CD14-positive monocyte (primary cell): ENCODE measurements around the gene BCL3. TPM values are rescaled to one million over a fixed set of nuclear protein-coding genes. Genes with fewer than 3 reads are reported as not detected.

ENCODE experiments used
- DNase-seq, 3 donors: peaks; one replicate each; pipeline ENCODE4 v3.0.0-alpha.2; 2011 to 2022
- H2AFZ ChIP-seq: 2 replicates; pipeline ENCODE4 v1.6.0; 2012; ENCODE audit warnings: mild to moderate bottlenecking, low read depth, low read length, inconsistent platforms; ENCODE audit not compliant: insufficient read depth, poor library complexity, severe bottlenecking
- H3K27ac ChIP-seq, 2 donors: 1 replicate in 1 of 2; 2 replicates in 1 of 2; pipeline ENCODE4 v1.5.1; 2012 to 2013; ENCODE audit warnings: low read length in 2 of 2, control low read depth in 1 of 2, inconsistent platforms in 1 of 2, low read depth in 1 of 2, mild to moderate bottlenecking in 1 of 2
- H3K27me3 ChIP-seq, 2 donors: one replicate each; pipeline versions ENCODE4 v1.6.0 to v1.6.1; 2011 to 2013; ENCODE audit warnings: low read length in 2 of 2; ENCODE audit not compliant: control insufficient read depth in 2 of 2, insufficient read depth in 2 of 2
- H3K36me3 ChIP-seq, 2 donors: replicated peaks in 1 of 2; 1 replicate in 1 of 2; 2 replicates in 1 of 2; pipeline versions ENCODE4 v1.5.1 to v1.6.1; 2012 to 2013; ENCODE audit warnings: low read length in 2 of 2, control low read depth in 1 of 2, inconsistent platforms in 1 of 2, mild to moderate bottlenecking in 1 of 2; ENCODE audit not compliant: insufficient read depth in 2 of 2, control insufficient read depth in 1 of 2
- H3K4me1 ChIP-seq, 2 donors: 1 replicate in 1 of 2; 2 replicates in 1 of 2; pipeline versions ENCODE4 v1.5.1 to v1.6.1; 2012 to 2013; ENCODE audit warnings: low read length in 2 of 2, control low read depth in 1 of 2, inconsistent platforms in 1 of 2, mild to moderate bottlenecking in 1 of 2, moderate library complexity in 1 of 2; ENCODE audit not compliant: insufficient read depth in 2 of 2, control insufficient read depth in 1 of 2
- H3K4me2 ChIP-seq: replicated peaks from 2 replicates; pipeline ENCODE3; 2012; ENCODE audit warnings: low read length, moderate library complexity, mild to moderate bottlenecking; ENCODE audit not compliant: poor library complexity, severe bottlenecking; ENCODE audit errors: extremely low read depth
- H3K4me3 ChIP-seq, 3 experiments: fragments of 200-600 bp in 1 of 3; sonication (generic) in 1 of 3; replicated peaks in 1 of 3; 1 replicate in 2 of 3; 2 replicates in 1 of 3; pipeline ENCODE4 v1.5.1; 2011 to 2013; ENCODE audit warnings: low read length in 3 of 3, mild to moderate bottlenecking in 3 of 3, control low read depth in 2 of 3, low read depth in 2 of 3, inconsistent platforms in 1 of 3, moderate library complexity in 1 of 3
- H3K79me2 ChIP-seq: 2 replicates; pipeline ENCODE4 v1.6.0; 2012; ENCODE audit warnings: mild to moderate bottlenecking, control low read depth, inconsistent platforms, low read length, moderate library complexity; ENCODE audit not compliant: insufficient read depth
- H3K9ac ChIP-seq: 2 replicates; pipeline ENCODE4 v1.6.0; 2017; ENCODE audit warnings: low read length, mild to moderate bottlenecking; ENCODE audit not compliant: insufficient read depth, poor library complexity, severe bottlenecking
- H3K9me3 ChIP-seq, 2 donors: replicated peaks in 1 of 2; 1 replicate in 1 of 2; 2 replicates in 1 of 2; pipeline versions ENCODE4 v1.5.1 to v1.6.1; 2012 to 2013; ENCODE audit warnings: low read length in 2 of 2, control low read depth in 1 of 2; ENCODE audit not compliant: control insufficient read depth in 1 of 2, insufficient read depth in 1 of 2
- H4K20me1 ChIP-seq: 2 replicates; pipeline ENCODE4 v1.6.0; 2012; ENCODE audit warnings: mild to moderate bottlenecking, low read length, control low read depth, moderate library complexity; ENCODE audit not compliant: insufficient read depth
- H3K27ac Mint-ChIP-seq, 7 donors: one replicate each; pipeline ENCODE4 v1.8.0; 2020; ENCODE audit warnings: mild to moderate bottlenecking in 7 of 7, mixed read lengths in 7 of 7, moderate library complexity in 6 of 7, inconsistent platforms in 2 of 7
- H3K27me3 Mint-ChIP-seq, 3 donors: one replicate each; pipeline ENCODE4 v1.8.0; 2021 to 2022; ENCODE audit warnings: low read depth in 3 of 3, mild to moderate bottlenecking in 3 of 3, mixed read lengths in 3 of 3, moderate library complexity in 3 of 3, inconsistent platforms in 1 of 3
- H3K36me3 Mint-ChIP-seq, 2 donors: one replicate each; pipeline ENCODE4 v1.8.0; 2020; ENCODE audit warnings: mixed read lengths in 2 of 2, inconsistent platforms in 1 of 2, mild to moderate bottlenecking in 1 of 2
- H3K4me1 Mint-ChIP-seq: one replicate; pipeline ENCODE4 v1.8.0; 2020; ENCODE audit warnings: mild to moderate bottlenecking, mixed read lengths
- H3K4me3 Mint-ChIP-seq, 2 donors: one replicate each; pipeline ENCODE4 v1.8.0; 2020; ENCODE audit warnings: mild to moderate bottlenecking in 2 of 2, mixed read lengths in 2 of 2, moderate library complexity in 1 of 2
- H3K9me3 Mint-ChIP-seq, 7 donors: one replicate each; pipeline ENCODE4 v1.8.0; 2020 to 2022; ENCODE audit warnings: mixed read lengths in 7 of 7, mild to moderate bottlenecking in 6 of 7, moderate library complexity in 6 of 7, inconsistent platforms in 2 of 7
- WGBS: methylation state at CpG from one replicate; pipeline ENCODE4 v1.1.5; 2013; ENCODE audit warnings: missing lambda C conversion rate; ENCODE audit not compliant: insufficient coverage; 5-methylcytosine and 5-hydroxymethylcytosine counted together
- intact Hi-C, 2 donors: fragments of 100-400 bp; cut with micrococcal nuclease; formaldehyde crosslinking; loops; one replicate each; pipeline versions ENCODE4 v1.15.0 to v1.15.1; 2023
- polyA plus RNA-seq, 3 donors: library from polyadenylated mRNA; depleted of rRNA in 1 of 3; unstranded in 2 of 3; stranded (reverse) in 1 of 3; fragments of 300-500 nt in 2 of 3; fragments of >200 nt in 1 of 3; fragmentation: Illumina TruSeq in 2 of 3; gene quantifications; 1 replicate in 2 of 3; 2 replicates in 1 of 3; pipeline ENCODE4 v1.2.3, GENCODE V29; 2012 to 2021
- TF ChIP-seq, protein P1 (sequence below): fragments of 200-600 bp; IDR thresholded peaks from one replicate; pipeline ENCODE4 v1.8.0; 2022; ENCODE audit warnings: antibody characterized with exemption, mild to moderate bottlenecking

The BCL3 gene
- polyA plus RNA-seq, 3 donors = 18.7 to 160 (median 23.1) TPM

DNA sequence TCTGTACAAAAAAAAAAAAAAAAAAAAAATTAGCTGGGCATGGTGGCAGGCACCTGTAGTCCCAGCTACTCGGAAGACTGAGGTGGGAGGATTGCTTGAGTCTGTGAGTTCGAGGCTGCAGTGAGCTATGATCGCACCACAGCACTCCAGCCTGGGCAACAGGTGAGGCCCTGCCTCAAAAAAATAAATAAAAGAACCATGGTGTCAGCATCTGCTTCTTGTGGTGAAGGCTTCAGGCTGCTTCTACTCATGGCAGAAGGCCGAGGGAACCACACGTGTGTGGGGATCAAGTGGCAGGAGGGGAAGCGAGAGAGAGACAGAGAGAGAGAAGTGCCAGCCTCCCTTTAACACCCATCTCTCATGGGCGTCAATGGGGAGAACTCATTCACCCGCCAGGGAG is 13.5 kb downstream of the BCL3 start:
- Mint-ChIP-seq H3K27me3 (peaks cover 0 to 2% (median 1%) of the 10 kb centered on the region in 3 donors), H3K4me3 (no peak overlapping the region), H3K36me3 (peaks cover 38 to 62% of the 10 kb centered on the region in 2 donors), H3K27ac (peak overlapping the region in 6 of 7 donors; percentile 41 to 89 (median 79)), H3K4me1 (peaks cover 56% of the 10 kb centered on the region), H3K9me3 (peaks cover 0 to 10% (median 3%) of the 10 kb centered on the region in 7 donors)
- peaks cover 32 to 37% of the 10 kb centered on the region in 2 donors for H3K4me1 ChIP-seq
- no peak overlapping the region for H3K4me3 ChIP-seq
- no peaks in the 10 kb centered on the region for H3K27me3 ChIP-seq
- H3K36me3 ChIP-seq = peaks cover 31 to 37% of the 10 kb centered on the region in 2 donors
- intact Hi-C loops = no loop called here
- H3K79me2 ChIP-seq = peaks cover 5% of the 10 kb centered on the region
- no peak overlapping the region for H3K9ac ChIP-seq
- no peaks in the 10 kb centered on the region for H3K9me3 ChIP-seq
- TF ChIP-seq, protein P1, sequence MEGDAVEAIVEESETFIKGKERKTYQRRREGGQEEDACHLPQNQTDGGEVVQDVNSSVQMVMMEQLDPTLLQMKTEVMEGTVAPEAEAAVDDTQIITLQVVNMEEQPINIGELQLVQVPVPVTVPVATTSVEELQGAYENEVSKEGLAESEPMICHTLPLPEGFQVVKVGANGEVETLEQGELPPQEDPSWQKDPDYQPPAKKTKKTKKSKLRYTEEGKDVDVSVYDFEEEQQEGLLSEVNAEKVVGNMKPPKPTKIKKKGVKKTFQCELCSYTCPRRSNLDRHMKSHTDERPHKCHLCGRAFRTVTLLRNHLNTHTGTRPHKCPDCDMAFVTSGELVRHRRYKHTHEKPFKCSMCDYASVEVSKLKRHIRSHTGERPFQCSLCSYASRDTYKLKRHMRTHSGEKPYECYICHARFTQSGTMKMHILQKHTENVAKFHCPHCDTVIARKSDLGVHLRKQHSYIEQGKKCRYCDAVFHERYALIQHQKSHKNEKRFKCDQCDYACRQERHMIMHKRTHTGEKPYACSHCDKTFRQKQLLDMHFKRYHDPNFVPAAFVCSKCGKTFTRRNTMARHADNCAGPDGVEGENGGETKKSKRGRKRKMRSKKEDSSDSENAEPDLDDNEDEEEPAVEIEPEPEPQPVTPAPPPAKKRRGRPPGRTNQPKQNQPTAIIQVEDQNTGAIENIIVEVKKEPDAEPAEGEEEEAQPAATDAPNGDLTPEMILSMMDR = no peak
- no peak for DNase-seq
- no peak overlapping the region for H2AFZ ChIP-seq
- 82% methylated on average over 5 of the region's 8 CpGs for WGBS
- H3K27ac ChIP-seq = no peak overlapping the region
- peaks cover 35% of the 10 kb centered on the region for H4K20me1 ChIP-seq
- H3K4me2 ChIP-seq = no peak overlapping the region

DNA sequence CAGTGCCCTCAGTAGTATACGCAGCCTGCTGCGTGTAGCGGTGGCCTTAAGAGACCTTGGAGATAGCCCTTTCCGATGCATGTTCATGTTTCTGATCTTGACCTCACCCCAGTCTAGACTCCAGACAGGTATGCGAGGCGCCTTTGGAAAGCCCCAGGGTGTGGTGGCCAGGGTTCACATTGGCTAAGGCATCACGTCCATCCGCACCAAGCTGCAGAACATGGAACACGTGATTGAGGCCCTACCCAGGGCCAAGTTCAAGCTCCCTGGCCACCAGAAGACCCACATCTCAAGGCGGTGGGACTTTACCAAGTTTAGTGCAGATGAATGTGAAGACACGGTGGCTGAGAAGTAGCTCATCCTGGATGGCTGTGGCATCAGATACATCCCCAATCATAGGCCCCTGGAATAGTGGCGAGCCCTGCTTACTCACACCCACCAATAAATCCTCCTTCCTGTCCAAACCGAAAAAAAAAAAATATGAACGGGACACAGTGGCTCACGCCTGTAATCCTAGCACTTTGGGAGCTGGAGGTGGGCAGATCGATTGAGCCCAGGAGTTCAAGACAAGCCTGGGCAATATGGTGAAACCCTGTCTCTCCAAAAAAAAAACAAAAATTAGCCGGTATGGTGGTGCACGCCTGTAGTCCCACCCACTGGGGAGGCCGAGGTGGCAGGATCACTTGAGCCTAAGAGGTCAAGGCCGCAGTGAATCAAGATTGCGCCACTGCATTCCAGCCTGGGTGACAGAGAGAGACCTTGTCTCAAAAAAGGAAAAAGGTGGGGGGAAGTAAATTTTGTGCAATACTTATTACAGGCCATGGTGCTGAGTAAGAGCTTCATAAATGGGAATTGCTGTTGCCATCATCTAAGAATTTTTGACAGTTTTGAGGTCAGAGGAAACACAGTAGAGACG is 16.8 kb downstream of the BCL3 start:
- Histone ChIP-seq H3K4me1 (peaks cover 54 to 63% of the 10 kb centered on the region in 2 donors), H3K27ac (peak overlapping the region; percentile 74 to 82), H3K27me3 (no peaks in the 10 kb centered on the region), H3K79me2 (no peaks in the 10 kb centered on the region), H3K36me3 (peaks cover 4 to 5% of the 10 kb centered on the region in 2 donors), H3K9ac (no peak overlapping the region), H3K4me2 (no peak overlapping the region), H2AFZ (no peak overlapping the region), H3K4me3 (no peak overlapping the region), H4K20me1 (peaks cover 4% of the 10 kb centered on the region), H3K9me3 (no peaks in the 10 kb centered on the region)
- Mint-ChIP-seq H3K27me3 (peaks cover 0 to 19% (median under 1%) of the 10 kb centered on the region in 3 donors), H3K4me1 (peaks cover 76% of the 10 kb centered on the region), H3K36me3 (peaks cover 22 to 34% of the 10 kb centered on the region in 2 donors), H3K9me3 (peaks cover 0 to 10% (median 6%) of the 10 kb centered on the region in 7 donors), H3K27ac (peak overlapping the region; percentile 88 to 98 (median 95)), H3K4me3 (peak overlapping the region in 1 of 2 donors; percentile 70)
- 62% methylated on average over 15 of the region's 22 CpGs for WGBS
- peak; percentile 92 to 96 (median 96) for DNase-seq
- intact Hi-C loops = no loop called here
- TF ChIP-seq, protein P1 = no peak
